NCI-H1048 (cell line): ENCODE results near the gene EIF4G1.

Source experiments
- DNase-seq: peaks from one replicate; lab custom pipeline; 2025; lab: John Stamatoyannopoulos, UW

Gene EIF4G1

GRCh38 chr3:184366619-184367289, 52.3 kb downstream of the EIF4G1 start:
- DNase-seq, result no peak

DNA sequence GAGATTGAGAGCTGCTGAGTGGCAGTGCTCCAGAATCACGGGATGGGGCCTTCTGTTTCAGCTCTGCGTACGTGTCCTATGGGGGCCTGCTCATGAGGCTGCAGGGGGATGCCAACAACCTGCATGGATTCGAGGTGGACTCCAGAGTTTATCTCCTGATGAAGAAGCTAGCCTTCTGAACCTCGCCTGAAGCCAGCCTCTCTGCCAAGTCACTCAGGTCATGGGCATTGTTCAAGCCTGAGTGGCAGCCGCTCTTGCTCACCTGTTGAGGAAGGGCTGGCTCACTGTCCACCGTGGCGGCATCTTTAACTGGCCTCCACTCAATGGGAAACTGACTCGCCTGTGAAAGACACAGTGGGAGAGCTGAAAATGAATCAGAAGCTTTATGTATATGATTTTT, 53.7 kb downstream of the EIF4G1 start:
- DNase-seq, result no peak

DNA sequence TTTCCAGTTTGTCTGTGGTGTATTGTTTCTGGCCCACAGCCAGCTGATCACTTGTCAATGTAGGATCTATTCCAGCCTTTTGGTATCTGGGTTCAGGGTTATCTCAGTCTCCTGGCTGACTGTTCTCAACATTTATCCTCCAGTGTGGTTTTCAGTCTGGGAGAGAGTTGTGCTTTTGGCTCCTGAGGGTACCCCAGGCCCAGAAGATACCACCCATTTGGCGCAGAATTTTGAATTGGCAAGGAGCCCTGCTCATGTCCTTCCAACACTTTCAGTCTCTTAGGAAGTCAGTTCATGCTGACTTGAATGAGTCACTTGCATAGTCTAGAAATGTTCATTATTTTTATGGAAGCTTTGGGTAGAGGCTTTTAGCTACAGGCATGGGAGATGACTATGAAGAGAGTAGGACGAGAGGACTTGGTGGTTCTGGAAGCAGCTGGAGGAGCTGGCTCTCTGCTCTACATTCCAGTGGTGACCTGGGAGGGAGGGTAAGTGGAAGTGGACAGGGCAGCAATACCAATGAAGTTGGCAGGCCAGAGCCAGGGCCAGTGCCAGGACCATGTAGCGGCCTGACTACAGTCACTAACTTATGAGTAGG, 54.3 kb downstream of the EIF4G1 start:
- DNase-seq, result no peak

- no peak for DNase-seq
Measured at GRCh38 chr3:184371570-184372018, 57.2 kb downstream of the EIF4G1 start.

GRCh38 chr3:184372296-184372821, 58.0 kb downstream of the EIF4G1 start:
- no peak for DNase-seq

GRCh38 chr3:184372911-184373310, 58.5 kb downstream of the EIF4G1 start:
- DNase-seq, result no peak

DNA sequence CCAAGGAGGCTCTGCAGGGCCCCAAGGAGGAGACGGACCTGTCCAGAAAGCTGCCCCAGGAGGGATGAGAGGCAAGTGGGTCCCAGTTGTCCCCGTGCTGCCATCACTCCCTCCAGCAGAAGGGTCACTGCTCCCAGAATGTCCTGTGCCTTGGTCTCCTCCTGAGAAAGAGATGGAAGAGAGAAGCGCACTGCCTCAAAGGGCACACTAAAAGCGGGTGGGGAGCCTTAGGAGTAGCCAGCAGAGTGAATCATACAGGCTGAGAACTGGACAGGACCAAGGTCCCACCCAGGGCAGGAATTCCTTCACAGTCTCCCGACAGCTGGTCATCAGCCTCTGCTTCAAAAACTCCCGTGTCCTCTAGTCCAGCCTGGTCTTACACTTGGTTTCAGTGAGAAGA, 59.0 kb downstream of the EIF4G1 start:
- no peak for DNase-seq

DNA sequence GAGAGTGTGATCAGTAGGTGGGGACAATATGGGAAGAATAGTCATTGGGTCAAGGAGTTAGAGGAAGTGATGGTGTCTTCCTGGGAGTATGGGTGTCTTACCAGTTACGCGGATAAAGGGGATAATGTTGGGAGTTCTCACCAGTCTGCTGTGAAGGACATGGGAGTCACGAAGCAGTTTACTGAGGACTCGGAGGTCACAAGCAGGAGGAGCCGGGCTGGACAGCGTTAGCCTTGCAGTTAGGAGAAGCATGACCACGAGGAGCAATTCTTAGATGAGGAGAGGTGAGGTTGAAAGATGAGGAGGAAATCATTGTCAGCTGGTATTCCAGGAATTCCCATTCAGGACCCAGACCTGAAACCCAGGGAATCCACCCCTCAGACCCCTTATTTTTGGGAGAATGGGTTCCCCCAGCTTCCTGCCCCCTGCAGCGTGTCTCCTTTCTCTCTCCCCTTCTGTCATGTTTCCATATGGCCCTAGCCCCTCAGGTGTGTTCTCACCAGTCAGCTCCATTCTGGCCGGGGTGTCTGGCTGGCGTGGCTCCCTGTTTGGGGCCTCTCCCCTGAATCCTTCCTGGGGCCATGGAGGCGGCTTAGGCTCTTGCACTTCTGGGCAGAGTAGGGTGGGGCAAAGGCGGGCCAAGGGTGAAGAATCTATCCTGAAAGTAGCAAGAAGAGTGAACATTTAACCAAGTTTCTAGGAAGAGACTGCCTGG, 61.5 kb downstream of the EIF4G1 start:
- DNase-seq, result no peak

DNA sequence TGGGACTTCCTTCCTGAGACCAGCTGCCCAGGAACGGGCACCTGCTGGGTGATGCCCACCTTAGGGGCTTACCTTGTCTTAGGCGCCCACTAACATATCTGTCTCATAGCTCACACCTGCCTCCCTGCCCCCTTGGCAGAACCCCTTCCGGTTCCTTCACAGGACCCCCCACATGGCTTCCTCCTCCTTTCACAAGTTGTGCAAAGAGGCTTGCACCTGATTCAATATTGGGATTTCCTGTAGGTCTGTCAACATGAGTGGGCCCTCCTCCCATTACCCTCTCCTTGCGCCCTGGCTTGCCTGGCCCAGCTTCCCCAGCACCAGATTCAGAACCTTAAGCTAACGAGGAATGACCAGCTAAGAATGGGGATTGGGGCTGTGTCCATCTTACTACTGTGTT, 63.0 kb downstream of the EIF4G1 start:
- no peak for DNase-seq

DNA sequence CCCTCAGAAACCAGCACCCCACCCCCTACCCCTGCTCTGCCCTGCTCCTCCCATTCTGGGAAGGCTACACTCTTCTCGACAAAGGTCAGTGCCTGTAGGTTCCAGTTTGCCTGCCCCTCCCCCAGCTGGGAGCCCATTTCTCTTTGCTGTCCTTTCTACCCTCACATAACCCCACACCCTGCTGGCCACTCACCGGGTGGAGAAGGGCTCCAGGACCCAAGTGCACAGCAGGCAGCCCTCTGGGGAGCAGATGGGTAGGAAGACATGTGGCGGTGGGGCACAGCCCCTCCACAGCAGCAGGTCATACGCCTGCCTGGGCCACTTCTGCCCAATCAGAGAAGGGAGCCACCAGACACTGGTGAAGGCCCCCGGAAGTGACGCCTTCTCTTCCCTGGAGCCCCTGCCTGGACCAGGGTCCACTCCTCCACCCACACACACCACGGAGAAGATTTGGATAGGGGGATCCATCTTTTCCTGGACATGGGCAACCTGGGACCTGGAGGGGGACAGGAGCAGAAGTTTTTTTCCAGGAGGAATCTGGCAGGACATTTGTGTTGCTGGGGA, 63.6 kb downstream of the EIF4G1 start, which contains the start of gene THPO:
TSS of gene THPO (minus strand) at position 326 of the 564 bp plus-strand sequence. CDS start 1,948 bp downstream, outside the sequence.
- DNase-seq, result no peak

GRCh38 chr3:184378651-184379357, 64.4 kb downstream of the EIF4G1 start:
- no peak for DNase-seq

- DNase-seq, result no peak
Measured at GRCh38 chr3:184379358-184380184, 65.2 kb downstream of the EIF4G1 start, which contains the start of gene CHRD. TSS of gene CHRD (plus strand) at chr3:184380054. CDS start at chr3:184380319, 265 bp downstream.

DNA sequence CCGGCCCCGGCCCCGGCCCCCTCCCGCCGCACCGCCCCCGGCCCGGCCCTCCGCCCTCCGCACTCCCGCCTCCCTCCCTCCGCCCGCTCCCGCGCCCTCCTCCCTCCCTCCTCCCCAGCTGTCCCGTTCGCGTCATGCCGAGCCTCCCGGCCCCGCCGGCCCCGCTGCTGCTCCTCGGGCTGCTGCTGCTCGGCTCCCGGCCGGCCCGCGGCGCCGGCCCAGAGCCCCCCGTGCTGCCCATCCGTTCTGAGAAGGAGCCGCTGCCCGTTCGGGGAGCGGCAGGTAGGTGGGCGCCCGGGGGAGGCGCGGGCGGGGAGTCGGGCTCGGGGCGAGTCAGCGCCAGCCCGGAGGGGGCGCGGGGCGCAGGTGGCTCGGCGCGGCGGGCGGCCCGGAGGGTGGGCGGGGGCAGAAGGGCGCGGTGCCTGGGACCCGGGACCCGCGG, 65.8 kb downstream of the EIF4G1 start:
- DNase-seq, result no peak

- DNase-seq, result no peak
Measured at GRCh38 chr3:184380627-184381260, 66.3 kb downstream of the EIF4G1 start.

GRCh38 chr3:184381261-184382224, 67.1 kb downstream of the EIF4G1 start:
- DNase-seq, result no peak

DNA sequence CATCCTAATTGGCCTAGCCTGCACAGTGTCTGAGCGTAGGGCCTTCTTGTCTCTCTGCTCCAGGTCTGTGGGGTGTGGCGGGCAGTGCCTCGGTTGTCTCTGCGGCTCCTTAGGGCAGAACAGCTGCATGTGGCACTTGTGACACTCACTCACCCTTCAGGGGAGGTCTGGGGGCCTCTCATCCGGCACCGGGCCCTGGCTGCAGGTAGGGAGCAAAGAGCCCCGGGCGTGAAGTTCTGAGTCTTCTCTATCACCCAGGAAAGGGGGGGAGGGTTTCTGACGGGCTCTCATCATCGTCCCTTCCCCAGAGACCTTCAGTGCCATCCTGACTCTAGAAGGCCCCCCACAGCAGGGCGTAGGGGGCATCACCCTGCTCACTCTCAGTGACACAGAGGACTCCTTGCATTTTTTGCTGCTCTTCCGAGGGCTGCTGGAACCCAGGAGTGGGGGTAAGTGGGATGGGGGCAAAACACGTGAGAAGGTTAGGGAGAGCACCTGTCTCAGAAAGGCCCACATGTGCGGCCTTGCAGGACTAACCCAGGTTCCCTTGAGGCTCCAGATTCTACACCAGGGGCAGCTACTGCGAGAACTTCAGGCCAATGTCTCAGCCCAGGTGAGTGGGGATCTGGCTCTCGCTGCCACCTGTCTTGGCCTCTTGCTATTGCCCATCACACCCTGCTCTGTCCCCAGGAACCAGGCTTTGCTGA, 68.1 kb downstream of the EIF4G1 start:
- no peak for DNase-seq

DNA sequence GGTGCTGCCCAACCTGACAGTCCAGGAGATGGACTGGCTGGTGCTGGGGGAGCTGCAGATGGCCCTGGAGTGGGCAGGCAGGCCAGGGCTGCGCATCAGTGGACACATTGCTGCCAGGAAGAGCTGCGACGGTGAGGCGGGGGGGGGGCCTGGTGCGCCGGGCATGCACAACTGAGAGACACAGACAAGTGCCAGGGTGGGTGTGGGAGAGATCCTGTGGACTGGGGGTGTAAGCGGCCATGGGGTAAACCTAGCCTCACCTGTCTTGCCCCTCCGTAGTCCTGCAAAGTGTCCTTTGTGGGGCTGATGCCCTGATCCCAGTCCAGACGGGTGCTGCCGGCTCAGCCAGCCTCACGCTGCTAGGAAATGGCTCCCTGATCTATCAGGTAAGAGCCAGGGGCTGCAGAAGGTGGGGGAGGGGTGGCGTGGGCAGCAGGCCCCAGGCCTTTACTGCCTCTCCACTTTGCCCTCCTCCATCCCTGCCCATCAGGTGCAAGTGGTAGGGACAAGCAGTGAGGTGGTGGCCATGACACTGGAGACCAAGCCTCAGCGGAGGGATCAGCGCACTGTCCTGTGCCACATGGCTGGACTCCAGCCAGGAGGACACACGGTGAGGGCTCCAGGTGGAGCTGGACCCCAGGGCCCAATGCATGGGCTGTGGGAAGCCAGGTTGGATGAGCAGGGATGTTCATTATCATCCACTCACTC, 68.8 kb downstream of the EIF4G1 start:
- DNase-seq, result no peak

GRCh38 chr3:184384342-184384741, 69.9 kb downstream of the EIF4G1 start:
- DNase-seq, result no peak
